CD4-positive, CD25-positive, alpha-beta regulatory T cell (primary cell): Measurements from ENCODE around the gene LAMB4. TPM values are rescaled to one million over a fixed set of nuclear protein-coding genes. Genes with fewer than 3 reads are reported as not detected.

Experiments used
- ATAC-seq, 2 donors: fragments of 150-1000 bp; cut with Tn5 transposase; one replicate each; pipeline ENCODE4 v1.10.0; 2021; ENCODE audit warnings: low read depth in 2 of 2, moderate number of reproducible peaks in 2 of 2, moderate library complexity in 1 of 2
- DNase-seq, 3 donors: peaks; one replicate each; pipeline versions ENCODE4 v3.0.0 to v3.0.0-alpha.2; 2012 to 2022; ENCODE audit warnings: mixed read lengths in 1 of 3
- H3K27ac ChIP-seq: one replicate; pipeline ENCODE4 v1.7.0; 2013; ENCODE audit warnings: mild to moderate bottlenecking, low read length; ENCODE audit not compliant: insufficient read depth, poor library complexity, severe bottlenecking
- H3K27me3 ChIP-seq: one replicate; pipeline ENCODE4 v1.7.0; 2013; ENCODE audit warnings: low read length; ENCODE audit not compliant: control insufficient read depth, insufficient read depth
- H3K36me3 ChIP-seq: one replicate; pipeline ENCODE4 v1.7.0; 2013; ENCODE audit warnings: mild to moderate bottlenecking, low read length, moderate library complexity; ENCODE audit not compliant: control insufficient read depth, insufficient read depth
- H3K4me1 ChIP-seq: 2 replicates; pipeline ENCODE4 v1.7.0; 2013; ENCODE audit warnings: mild to moderate bottlenecking, low read length; ENCODE audit not compliant: insufficient read depth, control insufficient read depth, poor library complexity, severe bottlenecking
- H3K4me3 ChIP-seq: one replicate; pipeline ENCODE4 v1.7.0; 2013; ENCODE audit warnings: low read depth, mild to moderate bottlenecking, low read length, moderate library complexity
- H3K9me3 ChIP-seq, 2 experiments: 1 replicate in 1 of 2; 2 replicates in 1 of 2; pipeline ENCODE4 v1.7.0; 2013; ENCODE audit warnings: low read length in 2 of 2, mild to moderate bottlenecking in 1 of 2, moderate library complexity in 1 of 2; ENCODE audit not compliant: control insufficient read depth in 2 of 2
- H3K27ac Mint-ChIP-seq, 3 donors: one replicate each; pipeline ENCODE4 v1.8.0; 2020 to 2022; ENCODE audit warnings: mild to moderate bottlenecking in 3 of 3, mixed read lengths in 3 of 3, moderate library complexity in 2 of 3
- H3K27me3 Mint-ChIP-seq: one replicate; pipeline ENCODE4 v1.8.0; 2022; ENCODE audit warnings: mild to moderate bottlenecking, mixed read lengths
- H3K36me3 Mint-ChIP-seq: one replicate; pipeline ENCODE4 v1.8.0; 2020; ENCODE audit warnings: mixed read lengths
- H3K4me1 Mint-ChIP-seq, 4 donors: one replicate each; pipeline ENCODE4 v1.8.0; 2020 to 2022; ENCODE audit warnings: mixed read lengths in 4 of 4, mild to moderate bottlenecking in 1 of 4
- H3K4me3 Mint-ChIP-seq, 4 donors: one replicate each; pipeline ENCODE4 v1.8.0; 2020 to 2022; ENCODE audit warnings: mild to moderate bottlenecking in 4 of 4, mixed read lengths in 4 of 4, moderate library complexity in 3 of 4
- H3K9me3 Mint-ChIP-seq, 7 donors: one replicate each; pipeline ENCODE4 v1.8.0; 2020 to 2022; ENCODE audit warnings: mixed read lengths in 7 of 7, mild to moderate bottlenecking in 3 of 7, moderate library complexity in 2 of 7
- polyA plus RNA-seq, 4 donors: library from polyadenylated mRNA; unstranded; fragments of 300-500 nt; fragmentation: Illumina TruSeq; gene quantifications; one replicate each; pipeline ENCODE4 v1.2.3, GENCODE V29; 2021
- total RNA-seq: library from RNA; stranded (reverse); gene quantifications from one replicate; pipeline ENCODE4 v1.2.3, GENCODE V29; 2022

LAMB4 gene
- total and polyA plus RNA-seq, 5 donors from 2014 or later = not detected

GRCh38 chr7:108000875-108001763 is 129.0 kb downstream of the LAMB4 start:
- peaks cover 66% of the 10 kb centered on the region for H3K27me3 Mint-ChIP-seq
- Histone ChIP-seq H3K9me3 (no peaks in the 10 kb centered on the region), H3K4me3 (no peak overlapping the region), H3K36me3 (no peaks in the 10 kb centered on the region), H3K4me1 (peaks cover 17% of the 10 kb centered on the region), H3K27ac (no peak overlapping the region), H3K27me3 (peaks cover 20% of the 10 kb centered on the region)
- peaks cover 0 to 22% (median 6%) of the 10 kb centered on the region in 4 donors for H3K4me1 Mint-ChIP-seq
- H3K36me3 Mint-ChIP-seq = no peaks in the 10 kb centered on the region
- peak overlapping the region in 3 of 4 donors; percentile 57 to 89 (median 62) for H3K4me3 Mint-ChIP-seq
- peaks cover 0 to 2% (median 0%) of the 10 kb centered on the region in 7 donors for H3K9me3 Mint-ChIP-seq
- ATAC-seq (no peak), DNase-seq (no peak)
- no peak overlapping the region for H3K27ac Mint-ChIP-seq

DNA sequence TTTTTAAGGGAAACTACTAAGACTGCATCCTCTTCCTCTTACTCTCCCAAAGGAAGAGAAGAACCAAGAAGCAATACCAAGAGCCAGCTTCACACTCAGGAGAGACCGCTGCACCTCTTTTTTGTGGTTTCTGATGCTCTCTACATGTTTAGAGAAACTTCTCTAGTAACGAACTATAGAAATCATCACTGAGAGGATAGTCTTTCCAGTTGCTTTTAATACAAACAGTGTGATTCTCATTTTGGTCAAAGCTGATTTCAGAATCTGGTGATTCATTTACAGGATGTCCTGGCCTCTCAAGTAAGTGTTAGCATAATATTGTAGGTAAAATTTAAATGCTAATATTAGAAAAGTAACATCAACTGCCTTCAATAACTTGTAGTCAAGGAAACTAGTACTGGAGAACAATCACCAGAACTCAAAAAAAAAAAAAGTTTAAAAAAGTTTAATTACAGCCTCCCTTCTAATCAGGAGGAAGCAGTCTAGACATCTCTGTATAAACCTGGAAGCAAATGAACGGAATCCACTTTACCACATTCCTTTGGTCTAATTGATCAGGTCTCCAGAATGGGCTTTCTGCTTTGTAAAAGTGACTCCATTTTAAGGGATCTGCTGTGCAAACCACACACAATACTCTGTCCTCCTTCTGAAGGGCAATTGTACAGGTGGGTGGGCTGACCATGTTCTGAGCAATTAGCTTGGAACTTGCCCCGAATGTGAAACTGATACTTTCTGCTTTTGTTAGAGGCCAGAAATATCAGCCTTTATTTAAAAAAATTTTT is 130.2 kb downstream of the LAMB4 start:
- ATAC-seq = no peak
- H3K4me3 Mint-ChIP-seq = no peak overlapping the region
- H3K36me3 Mint-ChIP-seq = no peaks in the 10 kb centered on the region
- no peak overlapping the region for H3K27ac Mint-ChIP-seq
- H3K4me1 Mint-ChIP-seq = peaks cover 0 to 22% (median 6%) of the 10 kb centered on the region in 4 donors
- H3K27ac ChIP-seq = no peak overlapping the region
- no peak overlapping the region for H3K4me3 ChIP-seq
- H3K36me3 ChIP-seq = no peaks in the 10 kb centered on the region
- H3K27me3 Mint-ChIP-seq = peaks cover 61% of the 10 kb centered on the region
- H3K27me3 ChIP-seq = peaks cover 16% of the 10 kb centered on the region
- peaks cover 17% of the 10 kb centered on the region for H3K4me1 ChIP-seq
- DNase-seq = no peak
- no peaks in the 10 kb centered on the region for H3K9me3 ChIP-seq
- peaks cover 0 to 2% (median 0%) of the 10 kb centered on the region in 7 donors for H3K9me3 Mint-ChIP-seq

GRCh38 chr7:107998660-107999480 is 131.3 kb downstream of the LAMB4 start:
- Mint-ChIP-seq H3K27me3 (peaks cover 52% of the 10 kb centered on the region), H3K4me1 (peaks cover 0 to 19% (median 1%) of the 10 kb centered on the region in 4 donors), H3K9me3 (peaks cover 0 to 2% (median 0%) of the 10 kb centered on the region in 7 donors), H3K4me3 (no peak overlapping the region), H3K27ac (no peak overlapping the region), H3K36me3 (no peaks in the 10 kb centered on the region)
- ATAC-seq (no peak), DNase-seq (no peak)
- Histone ChIP-seq H3K4me1 (peaks cover 17% of the 10 kb centered on the region), H3K36me3 (no peaks in the 10 kb centered on the region), H3K9me3 (no peaks in the 10 kb centered on the region), H3K27ac (no peak overlapping the region), H3K27me3 (peaks cover 13% of the 10 kb centered on the region), H3K4me3 (no peak overlapping the region)

DNA sequence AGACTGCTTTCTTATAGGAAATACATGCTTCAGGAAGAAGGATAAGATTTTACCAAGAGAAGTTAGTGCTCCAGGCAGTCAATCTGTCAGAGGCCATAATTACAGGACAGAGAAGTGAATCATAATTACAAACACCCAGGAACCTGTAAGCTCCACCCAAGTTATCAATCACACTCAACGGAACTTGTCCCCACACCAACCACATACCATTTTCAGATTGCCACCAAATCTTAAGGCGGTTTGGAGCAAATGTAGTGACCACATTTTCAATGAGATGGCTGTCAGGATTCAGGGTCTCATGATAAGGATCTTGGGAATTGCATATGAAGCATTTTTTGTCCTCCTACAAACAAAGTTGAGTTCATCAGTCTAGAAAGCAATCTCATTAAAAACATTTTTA is 132.0 kb downstream of the LAMB4 start:
- H3K9me3 Mint-ChIP-seq = peaks cover 0 to 2% (median 0%) of the 10 kb centered on the region in 7 donors
- H3K4me1 ChIP-seq = peaks cover 12% of the 10 kb centered on the region
- ATAC-seq = no peak
- no peak overlapping the region for H3K4me3 Mint-ChIP-seq
- H3K27ac Mint-ChIP-seq = no peak overlapping the region
- H3K9me3 ChIP-seq = no peaks in the 10 kb centered on the region
- no peak for DNase-seq
- no peak overlapping the region for H3K27ac ChIP-seq
- H3K36me3 Mint-ChIP-seq = no peaks in the 10 kb centered on the region
- no peak overlapping the region for H3K4me3 ChIP-seq
- no peaks in the 10 kb centered on the region for H3K36me3 ChIP-seq
- peaks cover 45% of the 10 kb centered on the region for H3K27me3 Mint-ChIP-seq
- peaks cover 12% of the 10 kb centered on the region for H3K27me3 ChIP-seq
- peaks cover 0 to 13% (median 0%) of the 10 kb centered on the region in 4 donors for H3K4me1 Mint-ChIP-seq

DNA sequence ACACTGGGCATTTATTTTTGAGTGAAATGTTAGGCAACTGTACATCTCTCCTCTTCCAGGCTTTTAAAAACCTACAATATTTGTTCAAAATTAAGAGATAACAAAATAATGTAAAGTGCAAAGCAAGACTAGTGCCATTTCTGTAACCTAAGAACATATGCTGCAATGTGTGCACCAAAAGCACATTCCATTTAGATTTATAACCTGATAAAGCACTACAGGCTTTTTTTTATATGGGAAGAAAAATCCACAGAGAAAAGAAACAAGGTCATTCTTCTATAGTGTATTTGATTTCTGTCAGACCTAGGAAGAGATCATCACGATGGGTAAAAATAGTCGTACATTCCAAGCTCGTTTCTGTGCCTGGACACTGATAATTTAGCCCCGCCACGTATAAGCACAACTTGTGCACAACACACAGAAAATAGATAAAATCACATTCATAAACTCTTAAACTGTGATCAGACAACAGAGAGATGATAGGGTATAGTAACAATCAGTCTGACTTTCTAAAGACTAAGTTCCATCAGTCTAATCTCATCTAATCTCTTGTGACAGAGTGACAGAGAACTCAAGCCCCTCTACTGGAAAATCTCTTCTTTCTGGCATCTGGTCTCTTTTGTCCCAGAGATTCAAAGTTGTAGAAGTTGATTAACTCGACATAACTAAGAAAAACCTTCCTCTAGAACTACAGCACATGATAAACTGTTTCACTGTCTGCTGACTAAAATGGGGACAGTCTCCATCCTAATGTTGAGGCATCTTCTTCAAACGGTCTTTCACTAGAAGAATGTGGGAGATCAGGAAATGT is 133.9 kb downstream of the LAMB4 start:
- no peaks in the 10 kb centered on the region for H3K36me3 Mint-ChIP-seq

DNA sequence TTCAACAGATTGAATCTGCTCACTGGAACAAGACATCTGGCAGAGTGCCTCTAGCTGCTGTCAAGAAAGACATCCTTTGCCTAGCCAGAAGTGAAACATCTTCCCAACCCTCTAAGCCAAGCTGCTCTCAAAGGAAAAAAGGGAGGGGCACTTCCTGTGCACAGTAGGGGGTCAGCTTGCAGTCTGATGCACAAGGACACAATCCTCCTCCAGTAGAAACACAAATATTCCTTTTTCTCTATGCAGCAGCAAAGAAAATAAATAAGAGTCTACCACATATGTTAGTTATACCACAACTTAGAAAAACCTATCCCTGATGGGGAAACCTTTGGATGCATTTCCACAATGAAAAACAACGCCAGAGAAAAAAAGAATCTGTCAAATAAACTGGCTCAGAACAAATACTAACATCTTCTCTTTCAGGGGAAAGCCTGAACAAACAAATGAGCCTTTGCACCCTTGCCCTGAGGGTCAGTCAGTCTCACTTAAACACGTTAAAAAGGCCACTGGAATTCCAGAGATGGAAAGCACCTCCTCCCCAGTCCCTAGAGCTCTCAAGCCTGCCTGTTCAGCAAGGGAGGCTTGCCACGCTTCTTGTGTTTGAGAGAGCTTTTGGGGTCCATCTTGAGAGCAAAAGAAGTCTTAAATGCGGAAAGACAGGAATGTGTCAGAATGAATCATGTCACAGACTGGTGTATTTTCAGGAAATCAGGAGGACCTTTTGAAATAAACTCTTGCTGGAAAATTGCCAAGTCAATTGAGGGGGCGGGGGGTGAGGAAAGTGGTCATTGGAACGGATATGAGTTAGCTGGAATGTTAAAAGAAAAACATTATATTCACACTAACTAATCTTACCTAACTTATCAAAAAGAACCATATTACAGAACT is 134.7 kb downstream of the LAMB4 start:
- no peaks in the 10 kb centered on the region for H3K4me1 ChIP-seq
- Mint-ChIP-seq H3K27me3 (peaks cover 33% of the 10 kb centered on the region), H3K9me3 (peaks cover 0 to 4% (median 0%) of the 10 kb centered on the region in 7 donors), H3K4me1 (peaks cover 0 to 3% (median 0%) of the 10 kb centered on the region in 4 donors), H3K36me3 (no peaks in the 10 kb centered on the region), H3K4me3 (no peak overlapping the region), H3K27ac (peak overlapping the region in 1 of 3 donors; percentile 77)
- DNase-seq = no peak
- H3K4me3 ChIP-seq = no peak overlapping the region
- ATAC-seq = no peak
- H3K9me3 ChIP-seq = no peaks in the 10 kb centered on the region
- H3K27me3 ChIP-seq = peaks cover 8% of the 10 kb centered on the region
- no peak overlapping the region for H3K27ac ChIP-seq
- H3K36me3 ChIP-seq = no peaks in the 10 kb centered on the region

More for the DNA sequence above, 133.9 kb downstream of the LAMB4 start:
- Histone ChIP-seq H3K9me3 (no peaks in the 10 kb centered on the region), H3K4me3 (no peak overlapping the region), H3K36me3 (no peaks in the 10 kb centered on the region), H3K4me1 (no peaks in the 10 kb centered on the region), H3K27ac (no peak overlapping the region), H3K27me3 (peaks cover 12% of the 10 kb centered on the region)
- DNase-seq (no peak), ATAC-seq (no peak)
- Mint-ChIP-seq H3K27me3 (peaks cover 39% of the 10 kb centered on the region), H3K4me3 (no peak overlapping the region), H3K4me1 (peaks cover 0 to 5% (median 2%) of the 10 kb centered on the region in 4 donors), H3K27ac (no peak overlapping the region), H3K9me3 (peaks cover 0 to 4% (median 0%) of the 10 kb centered on the region in 7 donors)
